Measurements from ENCODE around the gene CASK.

DNA sequence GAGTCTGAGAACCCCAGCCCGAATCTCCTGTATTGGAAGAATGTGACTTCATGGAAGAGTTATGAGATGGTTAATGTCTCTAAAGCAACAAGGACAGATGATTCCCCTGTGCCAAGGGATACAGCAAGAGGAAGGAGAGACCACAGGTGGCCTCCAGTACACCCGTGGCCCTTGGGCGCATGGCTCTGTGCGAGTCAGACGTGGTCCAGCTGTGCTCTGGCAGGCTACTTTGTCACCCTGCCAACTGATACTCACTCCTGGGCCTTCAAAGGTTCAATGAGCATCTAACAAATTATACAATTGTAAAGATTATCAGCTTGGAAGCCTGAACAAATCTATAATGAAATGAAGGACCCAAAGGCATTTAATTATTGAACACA, 404.5 kb downstream of the CASK start:
- TF ChIP-seq, protein P1, sequence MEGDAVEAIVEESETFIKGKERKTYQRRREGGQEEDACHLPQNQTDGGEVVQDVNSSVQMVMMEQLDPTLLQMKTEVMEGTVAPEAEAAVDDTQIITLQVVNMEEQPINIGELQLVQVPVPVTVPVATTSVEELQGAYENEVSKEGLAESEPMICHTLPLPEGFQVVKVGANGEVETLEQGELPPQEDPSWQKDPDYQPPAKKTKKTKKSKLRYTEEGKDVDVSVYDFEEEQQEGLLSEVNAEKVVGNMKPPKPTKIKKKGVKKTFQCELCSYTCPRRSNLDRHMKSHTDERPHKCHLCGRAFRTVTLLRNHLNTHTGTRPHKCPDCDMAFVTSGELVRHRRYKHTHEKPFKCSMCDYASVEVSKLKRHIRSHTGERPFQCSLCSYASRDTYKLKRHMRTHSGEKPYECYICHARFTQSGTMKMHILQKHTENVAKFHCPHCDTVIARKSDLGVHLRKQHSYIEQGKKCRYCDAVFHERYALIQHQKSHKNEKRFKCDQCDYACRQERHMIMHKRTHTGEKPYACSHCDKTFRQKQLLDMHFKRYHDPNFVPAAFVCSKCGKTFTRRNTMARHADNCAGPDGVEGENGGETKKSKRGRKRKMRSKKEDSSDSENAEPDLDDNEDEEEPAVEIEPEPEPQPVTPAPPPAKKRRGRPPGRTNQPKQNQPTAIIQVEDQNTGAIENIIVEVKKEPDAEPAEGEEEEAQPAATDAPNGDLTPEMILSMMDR (IDR thresholded peaks at IDR 0.05) = no peak
- TF ChIP-seq POLR2A (IDR thresholded peaks at IDR 0.05) = no peak

Data from tibial nerve (tissue), 3 donors.